OCI-LY1 (cell line): ENCODE measurements around the gene UBLCP1.
"Not testable (repeated sequence)": the region's sequence is repeated elsewhere in the genome, so short reads cannot be mapped to it uniquely, and the experiment has no call there.

ENCODE experiments used
- H2AFZ ChIP-seq: fragments of 200-600 bp; sonication (generic), shearing (Covaris generic); 2 replicates; pipeline ENCODE4 v1.6.0; 2014; ENCODE audit warnings: antibody characterized with exemption, mild to moderate bottlenecking, low read length
- H3F3A ChIP-seq: fragments of 200-600 bp; sonication (generic), shearing (Covaris generic); 2 replicates; pipeline ENCODE4 v1.6.0; 2014; ENCODE audit warnings: mild to moderate bottlenecking, antibody characterized with exemption, low read length, moderate library complexity; ENCODE audit not compliant: insufficient read depth
- H3K27ac ChIP-seq: fragments of 200-600 bp; sonication (generic); 2 replicates; pipeline ENCODE4 v1.5.1; 2014; ENCODE audit warnings: low read length, mixed run types, mild to moderate bottlenecking, low read depth; ENCODE audit not compliant: poor library complexity, severe bottlenecking
- H3K27me3 ChIP-seq: fragments of 200-600 bp; sonication (generic); 2 replicates; pipeline ENCODE4 v1.6.0; 2014; ENCODE audit warnings: antibody characterized with exemption, mild to moderate bottlenecking, low read length, moderate library complexity; ENCODE audit not compliant: insufficient read depth
- H3K36me3 ChIP-seq: fragments of 200-600 bp; sonication (generic); 2 replicates; pipeline ENCODE4 v1.6.1; 2014; ENCODE audit warnings: mild to moderate bottlenecking, antibody characterized with exemption, low read length, moderate library complexity, mixed read lengths; ENCODE audit not compliant: insufficient read depth
- H3K4me1 ChIP-seq: fragments of 200-600 bp; sonication (generic); 2 replicates; pipeline ENCODE4 v1.5.1; 2014; ENCODE audit warnings: mild to moderate bottlenecking, low read length, moderate library complexity; ENCODE audit not compliant: insufficient read depth, severe bottlenecking
- H3K4me2 ChIP-seq: fragments of 200-600 bp; sonication (generic), shearing (Covaris generic); 2 replicates; pipeline ENCODE4 v1.6.1; 2014; ENCODE audit warnings: low read length
- H3K4me3 ChIP-seq: fragments of 200-600 bp; sonication (generic); 2 replicates; pipeline ENCODE4 v1.5.1; 2014; ENCODE audit warnings: low read length, low read depth, mild to moderate bottlenecking, mixed read lengths; ENCODE audit not compliant: poor library complexity, severe bottlenecking
- H3K79me2 ChIP-seq: fragments of 200-600 bp; shearing (Covaris generic); 2 replicates; pipeline ENCODE4 v1.6.1; 2016; ENCODE audit warnings: mixed run types, low read length, mixed read lengths; ENCODE audit not compliant: insufficient read depth
- H3K9ac ChIP-seq: fragments of 200-600 bp; sonication (generic), shearing (Covaris generic); 2 replicates; pipeline ENCODE4 v1.6.1; 2014; ENCODE audit warnings: mild to moderate bottlenecking, low read length, mixed read lengths
- H3K9me2 ChIP-seq: fragments of 200-600 bp; sonication (generic), shearing (Covaris generic); 2 replicates; pipeline ENCODE4 v1.6.1; 2014; ENCODE audit warnings: low read depth, mild to moderate bottlenecking, low read length, mixed read lengths
- H3K9me3 ChIP-seq: fragments of 200-600 bp; shearing (Covaris generic); 2 replicates; pipeline ENCODE4 v1.6.1; 2014; ENCODE audit warnings: low read length, mixed read lengths
- H4K20me1 ChIP-seq: fragments of 200-600 bp; sonication (generic), shearing (Covaris generic); 2 replicates; pipeline ENCODE4 v1.6.0; 2016; ENCODE audit warnings: mild to moderate bottlenecking, low read length; ENCODE audit not compliant: insufficient read depth
- CTCF ChIP-seq: fragments of 200-600 bp; sonication (generic), shearing (Covaris generic); IDR thresholded peaks from 2 replicates; pipeline ENCODE4 v1.5.1; 2017; ENCODE audit warnings: mild to moderate bottlenecking, antibody characterized with exemption, low read length, moderate library complexity, mixed read lengths
- EZH2 ChIP-seq: fragments of 200-600 bp; sonication (generic), shearing (Covaris generic); IDR thresholded peaks from 2 replicates; pipeline ENCODE4 v1.8.0; 2017; ENCODE audit warnings: borderline replicate concordance, mixed run types, mild to moderate bottlenecking, antibody characterized with exemption, low read length, moderate library complexity, mixed read lengths

The UBLCP1 gene

GRCh38 chr5:159286420-159287035 is 23.4 kb downstream of the UBLCP1 start:
- Histone ChIP-seq H2AFZ (no peak overlapping the region), H4K20me1 (no peaks in the 10 kb centered on the region), H3K79me2 (no peaks in the 10 kb centered on the region), H3F3A (no peaks in the 10 kb centered on the region), H3K27ac (no peak overlapping the region), H3K27me3 (no peaks in the 10 kb centered on the region), H3K4me1 (no peaks in the 10 kb centered on the region), H3K9me2 (no peaks in the 10 kb centered on the region), H3K4me2 (no peak overlapping the region), H3K4me3 (no peak overlapping the region), H3K9me3 (no peaks in the 10 kb centered on the region), H3K36me3 (peaks cover 14% of the 10 kb centered on the region; the same call in 1 of the 2 replicates), H3K9ac (no peak overlapping the region)
- peak; percentile 58 for TF ChIP-seq CTCF
- TF ChIP-seq EZH2 = no peak

- H3K79me2 ChIP-seq = no peaks in the 10 kb centered on the region
- H3K4me2 ChIP-seq = no peak overlapping the region
- no peak overlapping the region for H2AFZ ChIP-seq
- no peaks in the 10 kb centered on the region for H3K9me3 ChIP-seq
- no peaks in the 10 kb centered on the region for H3F3A ChIP-seq
- H4K20me1 ChIP-seq = no peaks in the 10 kb centered on the region
- H3K27me3 ChIP-seq = no peaks in the 10 kb centered on the region
- H3K36me3 ChIP-seq = no peaks in the 10 kb centered on the region
- H3K4me3 ChIP-seq = no peak overlapping the region
- TF ChIP-seq EZH2 (no peak), CTCF (no peak)
- no peak overlapping the region for H3K9ac ChIP-seq
- no peaks in the 10 kb centered on the region for H3K9me2 ChIP-seq
- no peaks in the 10 kb centered on the region for H3K4me1 ChIP-seq
- H3K27ac ChIP-seq = no peak overlapping the region
These were observed 27.7 kb downstream of the UBLCP1 start for GRCh38 chr5:159290741-159291140.

GRCh38 chr5:159294921-159295320 is 31.8 kb downstream of the UBLCP1 start:
- H3K9me2 ChIP-seq = no peaks in the 10 kb centered on the region
- H3K9me3 ChIP-seq = no peaks in the 10 kb centered on the region
- TF ChIP-seq CTCF (no peak), EZH2 (no peak)
- no peak overlapping the region for H3K4me2 ChIP-seq
- H3F3A ChIP-seq = no peaks in the 10 kb centered on the region
- H3K79me2 ChIP-seq = no peaks in the 10 kb centered on the region
- H2AFZ ChIP-seq = no peak overlapping the region
- no peak overlapping the region for H3K27ac ChIP-seq
- H3K4me3 ChIP-seq = no peak overlapping the region
- no peak overlapping the region for H3K9ac ChIP-seq
- H4K20me1 ChIP-seq = no peaks in the 10 kb centered on the region
- H3K4me1 ChIP-seq = no peaks in the 10 kb centered on the region
- H3K27me3 ChIP-seq = no peaks in the 10 kb centered on the region
- no peaks in the 10 kb centered on the region for H3K36me3 ChIP-seq

GRCh38 chr5:159297300-159297699 is 34.2 kb downstream of the UBLCP1 start:
- not testable (repeated sequence) for H3K27me3 ChIP-seq, H3K79me2 ChIP-seq, H3K4me1 ChIP-seq, H3K27ac ChIP-seq, H3K36me3 ChIP-seq, H3K4me2 ChIP-seq, H4K20me1 ChIP-seq, H3K4me3 ChIP-seq, H2AFZ ChIP-seq, H3K9me2 ChIP-seq, H3K9ac ChIP-seq, H3F3A ChIP-seq
- H3K9me3 ChIP-seq = peaks cover 11% of the 10 kb centered on the region
